Peyer's patch (tissue), 4 donors: ENCODE measurements around the gene ICA1. TPM values are rescaled to one million over a fixed set of nuclear protein-coding genes. Genes with fewer than 3 reads are reported as not detected.

Source experiments
- DNase-seq, 3 donors: peaks; one replicate each; pipeline ENCODE4 v3.0.0-alpha.2; 2017 to 2019
- H3K27ac ChIP-seq, 4 donors: fragments of 200-600 bp; sonication (generic); one replicate each; pipeline ENCODE4 v1.5.1; 2016 to 2019
- H3K27me3 ChIP-seq, 2 donors: fragments of 200-600 bp; sonication (generic); one replicate each; pipeline ENCODE4 v1.5.1; 2019
- H3K36me3 ChIP-seq, 3 donors: fragments of 200-600 bp; sonication (generic); one replicate each; pipeline ENCODE4 v1.5.1; 2016 to 2019
- H3K4me1 ChIP-seq, 4 donors: fragments of 200-600 bp; sonication (generic); one replicate each; pipeline ENCODE4 v1.5.1; 2016 to 2019
- H3K4me3 ChIP-seq, 4 donors: fragments of 200-600 bp; sonication (generic); 1 replicate in 3 of 4; 2 replicates in 1 of 4; pipeline ENCODE4 v1.5.1; 2016 to 2019; ENCODE audit warnings: mild to moderate bottlenecking in 1 of 4
- H3K9me3 ChIP-seq, 4 donors: fragments of 200-600 bp; sonication (generic); one replicate each; pipeline ENCODE4 v1.5.1; 2016 to 2019; ENCODE audit warnings: mild to moderate bottlenecking in 1 of 4
- CTCF ChIP-seq, 6 experiments: fragments of 450-650 bp in 4 of 6; fragments of 200-600 bp in 2 of 6; sonication (generic) in 1 of 6; IDR thresholded peaks; one replicate each; pipeline ENCODE4 v1.5.1; 2017 to 2019; ENCODE audit warnings: antibody characterized with exemption in 6 of 6, mild to moderate bottlenecking in 3 of 6, moderate library complexity in 1 of 6
- POLR2A ChIP-seq, 2 donors: fragments of 450-650 bp; IDR thresholded peaks; one replicate each; pipeline ENCODE4 v1.5.1; 2017; ENCODE audit warnings: antibody characterized with exemption in 2 of 2, mild to moderate bottlenecking in 2 of 2, moderate library complexity in 2 of 2
- total RNA-seq, 4 donors: library from RNA; depleted of rRNA; stranded (reverse); fragments of >200 nt; gene quantifications; one replicate each; pipeline ENCODE4 v1.1.0, GENCODE V29; 2016

ICA1 gene
- total RNA-seq, 4 donors from 2014 or later: 37.0 to 79.9 (median 52.4) TPM

DNA sequence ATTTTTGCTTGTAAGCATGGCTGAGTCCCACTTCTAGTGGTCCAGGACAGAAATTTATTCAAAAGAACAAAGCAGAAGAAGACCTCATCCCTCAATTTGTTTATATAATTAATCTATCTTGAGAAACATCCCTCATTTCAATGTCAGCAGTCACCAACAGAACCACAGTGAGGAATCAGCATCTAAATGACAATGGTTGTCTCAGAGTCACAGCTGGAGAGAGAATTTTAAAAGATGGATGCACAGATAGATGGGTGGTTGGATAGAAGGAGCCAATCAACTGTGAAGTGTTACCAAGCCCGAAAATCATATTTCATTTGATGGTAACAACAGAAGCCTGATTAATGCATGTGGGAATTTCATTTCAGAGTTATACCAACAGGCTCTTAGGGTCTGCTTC lies 55.0 kb downstream of the ICA1 start:
- H3K27me3 ChIP-seq: no peaks in the 10 kb centered on the region
- no peak for DNase-seq
- no peaks in the 10 kb centered on the region for H3K9me3 ChIP-seq
- no peaks in the 10 kb centered on the region for H3K36me3 ChIP-seq
- H3K4me1 ChIP-seq: no peaks in the 10 kb centered on the region
- H3K27ac ChIP-seq: no peak overlapping the region
- TF ChIP-seq POLR2A (IDR thresholded peaks at IDR 0.05): no peak
- TF ChIP-seq CTCF (IDR thresholded peaks at IDR 0.05): no peak
- H3K4me3 ChIP-seq: no peak overlapping the region

GRCh38 chr7:8205537-8205936 lies 56.4 kb downstream of the ICA1 start:
- no peak for DNase-seq
- H3K4me3 ChIP-seq: no peak overlapping the region
- H3K4me1 ChIP-seq: no peaks in the 10 kb centered on the region
- H3K27me3 ChIP-seq: no peaks in the 10 kb centered on the region
- no peak overlapping the region for H3K27ac ChIP-seq
- no peaks in the 10 kb centered on the region for H3K9me3 ChIP-seq
- no peak for TF ChIP-seq POLR2A (IDR thresholded peaks at IDR 0.05)
- TF ChIP-seq CTCF (IDR thresholded peaks at IDR 0.05): no peak
- no peaks in the 10 kb centered on the region for H3K36me3 ChIP-seq

- H3K27me3 ChIP-seq: no peaks in the 10 kb centered on the region
- H3K4me1 ChIP-seq: no peaks in the 10 kb centered on the region
- no peak overlapping the region for H3K27ac ChIP-seq
- H3K9me3 ChIP-seq: no peaks in the 10 kb centered on the region
- no peak for TF ChIP-seq CTCF (IDR thresholded peaks at IDR 0.05)
- no peak for DNase-seq
- H3K4me3 ChIP-seq: no peak overlapping the region
- no peaks in the 10 kb centered on the region for H3K36me3 ChIP-seq
Observed at GRCh38 chr7:8205031-8205387, 57.0 kb downstream of the ICA1 start.

DNA sequence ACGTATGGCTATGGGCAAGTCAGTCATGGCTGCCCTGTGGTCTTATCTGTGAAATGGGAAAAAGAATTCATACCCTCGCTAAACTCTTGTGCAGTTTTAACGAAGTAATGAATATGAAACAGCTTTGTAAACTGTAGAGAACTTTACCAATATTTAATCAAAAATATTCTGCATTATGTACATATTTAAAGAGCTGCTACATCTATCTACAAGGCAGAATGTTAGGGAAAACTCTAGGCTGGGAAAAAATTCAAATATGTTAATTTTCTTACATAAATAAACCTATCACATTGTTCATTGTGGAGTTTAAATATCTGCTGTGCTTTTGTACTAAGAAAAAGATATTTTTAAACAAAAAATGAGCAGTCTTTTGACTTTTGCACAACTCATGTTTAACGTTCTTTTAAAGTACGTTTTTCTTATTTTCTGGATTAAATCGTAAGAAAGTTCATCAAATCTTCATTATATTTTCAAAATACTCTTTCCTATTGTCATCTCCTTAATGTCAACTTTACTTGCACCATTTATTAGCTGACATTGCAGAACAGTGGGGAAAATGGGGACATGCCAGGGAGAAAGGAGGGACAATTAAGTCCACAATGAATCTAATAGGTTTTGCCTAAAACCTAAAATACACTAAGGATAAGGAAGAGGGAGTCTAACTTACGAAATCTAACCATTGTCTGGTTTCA lies 57.5 kb downstream of the ICA1 start:
- H3K36me3 ChIP-seq: no peaks in the 10 kb centered on the region
- DNase-seq: no peak
- no peak overlapping the region for H3K27ac ChIP-seq
- H3K9me3 ChIP-seq: no peaks in the 10 kb centered on the region
- no peak for TF ChIP-seq POLR2A (IDR thresholded peaks at IDR 0.05)
- no peak for TF ChIP-seq CTCF (IDR thresholded peaks at IDR 0.05)
- no peaks in the 10 kb centered on the region for H3K27me3 ChIP-seq
- no peaks in the 10 kb centered on the region for H3K4me1 ChIP-seq
- H3K4me3 ChIP-seq: no peak overlapping the region

DNA sequence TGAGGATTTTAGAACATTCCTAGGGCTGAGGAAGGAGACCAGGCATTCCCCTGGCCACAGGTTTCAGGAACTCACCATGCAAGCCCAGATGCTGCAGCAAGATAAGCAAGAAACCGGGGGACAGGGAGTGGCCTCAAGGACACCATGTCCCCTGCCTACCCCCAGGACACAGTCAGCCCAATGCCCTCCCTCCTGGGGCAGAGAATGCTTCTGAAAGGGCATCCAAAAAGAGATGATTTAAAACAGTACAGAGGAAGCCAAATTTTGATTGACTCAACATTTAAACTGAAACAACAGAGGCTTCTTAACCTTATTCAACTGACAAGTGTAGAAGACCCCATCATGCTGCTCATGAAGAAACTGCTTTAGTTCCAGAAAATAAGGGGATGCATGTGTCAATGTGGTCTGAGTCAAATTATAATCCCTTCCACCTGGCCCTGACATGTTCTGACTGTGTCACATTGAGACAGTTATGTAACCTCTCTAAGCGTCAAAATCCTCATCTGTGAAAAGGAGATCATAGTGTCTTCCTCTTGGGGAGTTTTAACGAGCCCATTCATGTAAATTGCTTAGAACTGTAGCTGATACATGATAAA lies 60.0 kb downstream of the ICA1 start:
- Histone ChIP-seq H3K4me1 (no peaks in the 10 kb centered on the region), H3K27me3 (no peaks in the 10 kb centered on the region), H3K36me3 (no peaks in the 10 kb centered on the region), H3K27ac (no peak overlapping the region), H3K9me3 (no peaks in the 10 kb centered on the region), H3K4me3 (no peak overlapping the region)
- no peak for TF ChIP-seq CTCF (IDR thresholded peaks at IDR 0.05)
- no peak for TF ChIP-seq POLR2A (IDR thresholded peaks at IDR 0.05)
- DNase-seq: no peak
